HEK293 (cell line): ENCODE results near the gene ZNHIT1.

Experiments used
- CTCF ChIA-PET: fragments of 350-600 bp; formaldehyde crosslinking; extraction: SDS; loops from one replicate; lab custom pipeline; 2021; ENCODE audit warnings: antibody characterized with exemption; lab: Yijun Ruan, JAX
- POLR2A ChIA-PET: fragments of 300-600 bp; formaldehyde crosslinking; extraction: SDS; loops from one replicate; lab custom pipeline; 2020; ENCODE audit warnings: antibody characterized with exemption, inconsistent platforms; lab: Yijun Ruan, JAX
- H3K27ac ChIP-seq: fragments of 200-500 bp; sonication (Bioruptor generic); 2 replicates; pipeline ENCODE4 v1.5.1; 2014; ENCODE audit warnings: low read depth, low read length, control low read depth, inconsistent platforms; ENCODE audit errors: extremely low read depth
- H3K36me3 ChIP-seq, 2 experiments: fragments of 200-500 bp in 1 of 2; sonication (Bioruptor generic) in 1 of 2; 1 replicate in 1 of 2; 2 replicates in 1 of 2; pipeline ENCODE4 v1.5.1; 2014 to 2017; ENCODE audit warnings: inconsistent platforms in 2 of 2, low read length in 2 of 2; ENCODE audit not compliant: control insufficient read depth in 2 of 2, insufficient read depth in 1 of 2
- H3K4me1 ChIP-seq: fragments of 200-500 bp; sonication (Bioruptor generic); 2 replicates; pipeline ENCODE4 v1.5.1; 2014; ENCODE audit warnings: mild to moderate bottlenecking, low read length, inconsistent platforms; ENCODE audit not compliant: control insufficient read depth, insufficient read depth
- H3K4me3 ChIP-seq: 2 replicates; pipeline ENCODE4 v1.5.1; 2011; ENCODE audit warnings: low read depth, mild to moderate bottlenecking, control low read depth, low read length, moderate library complexity
- H3K9me3 ChIP-seq: fragments of 200-500 bp; sonication (Bioruptor generic); 2 replicates; pipeline ENCODE4 v1.5.1; 2014; ENCODE audit warnings: low read depth, low read length, inconsistent platforms; ENCODE audit not compliant: control insufficient read depth, insufficient read depth
- GLIS2 ChIP-seq: fragments of 450-650 bp; formaldehyde crosslinking; IDR thresholded peaks from 2 replicates; pipeline ENCODE4 v1.5.1; 2016; ENCODE audit warnings: missing biosample characterization, missing genetic modification characterization
- KLF9 ChIP-seq: fragments of 450-650 bp; formaldehyde crosslinking; IDR thresholded peaks from 2 replicates; pipeline ENCODE4 v1.5.1; 2016; ENCODE audit warnings: missing biosample characterization, missing genetic modification characterization, low read depth
- SP2 ChIP-seq: fragments of 450-650 bp; formaldehyde crosslinking; IDR thresholded peaks from 2 replicates; pipeline ENCODE4 v1.5.1; 2016; ENCODE audit warnings: missing biosample characterization, missing genetic modification characterization
- SP3 ChIP-seq: fragments of 450-650 bp; formaldehyde crosslinking; IDR thresholded peaks from 2 replicates; pipeline ENCODE4 v1.5.1; 2016; ENCODE audit warnings: missing biosample characterization, missing genetic modification characterization
- ZBTB21 ChIP-seq: fragments of 450-650 bp; formaldehyde crosslinking; IDR thresholded peaks from 2 replicates; pipeline ENCODE4 v1.5.1; 2017; ENCODE audit warnings: missing biosample characterization, missing genetic modification characterization
- ZBTB7A ChIP-seq: fragments of 450-650 bp; formaldehyde crosslinking; IDR thresholded peaks from 2 replicates; pipeline ENCODE4 v1.5.1; 2016; ENCODE audit warnings: low read depth, missing biosample characterization, missing genetic modification characterization
- ZFP3 ChIP-seq: fragments of 450-650 bp; formaldehyde crosslinking; IDR thresholded peaks from 2 replicates; pipeline ENCODE4 v1.5.1; 2016; ENCODE audit warnings: low read depth, missing biosample characterization, missing genetic modification characterization
- ZNF112 ChIP-seq: fragments of 450-650 bp; formaldehyde crosslinking; IDR thresholded peaks from 2 replicates; pipeline ENCODE4 v1.5.0; 2017; ENCODE audit warnings: missing biosample characterization, missing genetic modification characterization
- ZNF184 ChIP-seq: fragments of 450-650 bp; IDR thresholded peaks from 2 replicates; pipeline ENCODE4 v1.5.1; 2018; ENCODE audit warnings: missing biosample characterization, mild to moderate bottlenecking, missing genetic modification characterization
- ZNF324 ChIP-seq: fragments of 450-650 bp; formaldehyde crosslinking; IDR thresholded peaks from 2 replicates; pipeline ENCODE4 v1.5.1; 2016; ENCODE audit warnings: missing biosample characterization, missing genetic modification characterization
- ZNF335 ChIP-seq: fragments of 450-650 bp; formaldehyde crosslinking; conservative IDR thresholded peaks from 2 replicates; pipeline ENCODE4 v1.5.1; 2016; ENCODE audit warnings: missing biosample characterization, missing genetic modification characterization
- ZNF341 ChIP-seq: fragments of 450-650 bp; formaldehyde crosslinking; IDR thresholded peaks from 2 replicates; pipeline ENCODE4; 2016; ENCODE audit warnings: low read depth, missing biosample characterization, missing genetic modification characterization
- ZNF354C ChIP-seq: fragments of 450-650 bp; formaldehyde crosslinking; IDR thresholded peaks from 2 replicates; pipeline ENCODE4 v1.5.1; 2016; ENCODE audit warnings: missing biosample characterization, missing genetic modification characterization, low read depth, borderline replicate concordance
- ZNF394 ChIP-seq: fragments of 450-650 bp; formaldehyde crosslinking; IDR thresholded peaks from 2 replicates; pipeline ENCODE4 v1.5.1; 2016; ENCODE audit warnings: missing biosample characterization, missing genetic modification characterization, mild to moderate bottlenecking, moderate library complexity, borderline replicate concordance
- ZNF610 ChIP-seq: fragments of 450-650 bp; formaldehyde crosslinking; IDR thresholded peaks from 2 replicates; pipeline ENCODE4 v1.5.1; 2016; ENCODE audit warnings: missing biosample characterization, missing genetic modification characterization, borderline replicate concordance
- ZNF629 ChIP-seq: fragments of 450-650 bp; formaldehyde crosslinking; IDR thresholded peaks from 2 replicates; pipeline ENCODE4 v1.5.1; 2017; ENCODE audit warnings: missing biosample characterization, missing genetic modification characterization
- ZNF777 ChIP-seq: fragments of 450-650 bp; formaldehyde crosslinking; IDR thresholded peaks from 2 replicates; pipeline ENCODE4 v1.5.1; 2017; ENCODE audit warnings: missing biosample characterization, missing genetic modification characterization, borderline replicate concordance
- TF ChIP-seq, protein P1 (sequence below): fragments of 450-650 bp; formaldehyde crosslinking; IDR thresholded peaks from 2 replicates; pipeline ENCODE4; 2016; ENCODE audit warnings: missing biosample characterization, missing genetic modification characterization
- TF ChIP-seq, protein P2 (sequence below): fragments of 450-650 bp; formaldehyde crosslinking; IDR thresholded peaks from 2 replicates; pipeline ENCODE4 v1.5.1; 2017; ENCODE audit warnings: missing biosample characterization, missing genetic modification characterization
- TF ChIP-seq, protein P3 (sequence below): fragments of 450-650 bp; formaldehyde crosslinking; conservative IDR thresholded peaks from 2 replicates; pipeline ENCODE4 v1.5.1; 2016; ENCODE audit warnings: low read depth, missing biosample characterization, missing genetic modification characterization
- TF ChIP-seq, protein P4 (sequence below): fragments of 450-650 bp; formaldehyde crosslinking; IDR thresholded peaks from 2 replicates; pipeline ENCODE4 v1.5.1; 2016; ENCODE audit warnings: missing biosample characterization, missing genetic modification characterization
- TF ChIP-seq, protein P5 (sequence below): fragments of 450-650 bp; formaldehyde crosslinking; IDR thresholded peaks from 2 replicates; pipeline ENCODE4 v1.5.1; 2016; ENCODE audit warnings: missing biosample characterization, missing genetic modification characterization

The ZNHIT1 gene

DNA sequence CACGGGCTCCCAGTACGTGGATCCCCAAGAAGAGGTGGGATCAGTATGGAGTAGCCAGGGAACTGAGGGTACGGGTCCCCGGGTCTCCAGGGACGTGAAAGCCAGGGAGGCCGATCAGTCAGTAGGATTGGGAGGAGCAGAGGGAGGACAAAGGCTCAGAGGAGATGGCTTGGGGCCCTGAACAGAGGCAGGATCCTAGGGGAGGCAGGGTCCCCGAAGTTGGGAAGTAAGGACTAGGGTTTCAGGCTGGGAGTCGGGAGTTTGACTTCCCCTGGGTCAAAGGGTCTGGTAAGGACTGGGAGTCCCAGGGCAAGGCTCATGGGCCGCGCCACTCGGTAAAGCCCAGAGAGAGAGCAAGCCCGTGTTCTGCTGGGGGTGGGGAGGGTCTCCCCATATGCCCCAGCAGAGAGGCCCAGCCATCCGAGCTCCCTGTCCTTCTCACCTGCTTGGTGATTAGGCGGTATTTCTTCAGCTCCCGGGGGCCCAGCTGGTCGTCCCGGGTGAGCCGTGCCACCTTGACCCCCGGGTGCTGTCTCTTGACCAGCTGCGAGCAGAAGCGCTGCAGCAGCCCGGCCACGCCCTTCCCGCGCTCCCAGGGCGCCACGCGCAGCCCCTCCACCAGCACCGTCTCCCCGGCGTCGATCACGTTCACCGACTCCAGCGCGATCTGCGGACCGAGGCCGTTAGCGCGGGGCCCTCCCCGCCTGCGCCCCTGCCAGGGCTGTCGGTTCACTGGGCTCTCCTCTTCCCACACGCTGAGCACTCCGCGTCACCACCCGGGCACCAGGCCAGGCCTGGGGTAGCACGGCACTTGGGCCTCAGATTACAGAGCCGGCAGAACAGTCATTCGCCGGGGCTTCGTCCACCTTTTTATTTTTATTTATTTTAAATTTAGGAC is 44.9 kb upstream of the ZNHIT1 start (continued):
- TF ChIP-seq ZBTB7A (tag by site-specific recombination) (peak; percentile 95; the same call in 1 of the 2 replicates), ZBTB21 (tag by site-specific recombination) (no peak)

DNA sequence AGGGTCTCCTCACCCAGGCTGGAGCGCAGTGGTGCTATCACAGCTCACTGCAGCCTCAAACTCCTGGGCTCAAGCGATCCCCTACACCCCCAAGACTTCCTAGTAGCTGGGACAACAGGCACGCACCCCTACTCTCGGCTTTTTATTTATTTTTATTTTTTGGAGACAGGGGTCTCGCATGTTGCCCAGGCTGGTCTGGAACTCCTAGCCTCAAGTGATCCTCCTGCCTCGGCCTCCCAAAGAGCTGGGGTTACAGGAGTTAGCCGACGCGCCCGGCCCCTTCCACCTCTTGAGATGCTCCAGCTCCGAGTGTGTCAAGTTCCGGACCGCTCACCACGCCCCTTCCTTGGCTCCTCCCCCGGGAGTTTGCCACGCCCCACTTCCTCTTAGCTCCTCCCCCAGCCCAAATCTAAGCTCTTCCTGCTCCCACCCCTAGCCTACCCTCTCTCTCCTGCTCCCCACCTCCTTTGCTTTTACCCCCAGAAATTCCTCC is 44.2 kb upstream of the ZNHIT1 start:
- peaks cover 7% of the 10 kb centered on the region; the same call in 1 of the 2 replicates for H3K4me1 ChIP-seq
- POLR2A ChIA-PET = interaction anchor here (0.6 to 1.7 kb wide), 5 partner anchors 9 to 292 kb away, joined by 3 to 5 read pairs (median 4); partner anchors contain the start of genes PLOD3 and ZNHIT1
- CTCF ChIA-PET = interaction anchor here (0.5 to 2.1 kb wide), 11 partner anchors 8 to 329 kb away, joined by 3 to 21 read pairs (median 5); partner anchors contain the start of genes CLDN15 and VGF
- H3K9me3 ChIP-seq = no peaks in the 10 kb centered on the region
- no peak overlapping the region for H3K27ac ChIP-seq
- no peak overlapping the region for H3K4me3 ChIP-seq
- no peaks in the 10 kb centered on the region for H3K36me3 ChIP-seq
- peak; percentile 91 for TF ChIP-seq KLF9
- no peak for TF ChIP-seq GLIS2 (tag by site-specific recombination)
- 0 out of 2 replicates have a peak, but pooled peaks have one; percentile 17 for TF ChIP-seq ZNF354C
- peak; percentile 84 for TF ChIP-seq ZNF341
- TF ChIP-seq, protein P1, sequence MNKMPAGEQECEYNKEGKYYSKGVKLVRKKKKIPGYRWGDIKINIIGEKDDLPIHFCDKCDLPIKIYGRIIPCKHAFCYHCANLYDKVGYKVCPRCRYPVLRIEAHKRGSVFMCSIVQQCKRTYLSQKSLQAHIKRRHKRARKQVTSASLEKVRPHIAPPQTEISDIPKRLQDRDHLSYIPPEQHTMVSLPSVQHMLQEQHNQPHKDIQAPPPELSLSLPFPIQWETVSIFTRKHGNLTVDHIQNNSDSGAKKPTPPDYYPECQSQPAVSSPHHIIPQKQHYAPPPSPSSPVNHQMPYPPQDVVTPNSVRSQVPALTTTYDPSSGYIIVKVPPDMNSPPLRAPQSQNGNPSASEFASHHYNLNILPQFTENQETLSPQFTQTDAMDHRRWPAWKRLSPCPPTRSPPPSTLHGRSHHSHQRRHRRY (tag by site-specific recombination) = no peak
- no peak for TF ChIP-seq ZNF777 (tag by site-specific recombination)
- TF ChIP-seq, protein P2, sequence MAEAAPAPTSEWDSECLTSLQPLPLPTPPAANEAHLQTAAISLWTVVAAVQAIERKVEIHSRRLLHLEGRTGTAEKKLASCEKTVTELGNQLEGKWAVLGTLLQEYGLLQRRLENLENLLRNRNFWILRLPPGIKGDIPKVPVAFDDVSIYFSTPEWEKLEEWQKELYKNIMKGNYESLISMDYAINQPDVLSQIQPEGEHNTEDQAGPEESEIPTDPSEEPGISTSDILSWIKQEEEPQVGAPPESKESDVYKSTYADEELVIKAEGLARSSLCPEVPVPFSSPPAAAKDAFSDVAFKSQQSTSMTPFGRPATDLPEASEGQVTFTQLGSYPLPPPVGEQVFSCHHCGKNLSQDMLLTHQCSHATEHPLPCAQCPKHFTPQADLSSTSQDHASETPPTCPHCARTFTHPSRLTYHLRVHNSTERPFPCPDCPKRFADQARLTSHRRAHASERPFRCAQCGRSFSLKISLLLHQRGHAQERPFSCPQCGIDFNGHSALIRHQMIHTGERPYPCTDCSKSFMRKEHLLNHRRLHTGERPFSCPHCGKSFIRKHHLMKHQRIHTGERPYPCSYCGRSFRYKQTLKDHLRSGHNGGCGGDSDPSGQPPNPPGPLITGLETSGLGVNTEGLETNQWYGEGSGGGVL (tag by site-specific recombination) = peak; percentile 69
- peak; percentile 53 for TF ChIP-seq ZNF629
- TF ChIP-seq ZNF324 (tag by site-specific recombination) = peak; percentile 80; the same call in 1 of the 2 replicates
- TF ChIP-seq ZNF335 (tag by site-specific recombination) = peak; percentile 84
- TF ChIP-seq ZNF394 = 0 out of 2 replicates have a peak, but pooled peaks have one; percentile 33
- 0 out of 2 replicates have a peak, but pooled peaks have one; percentile 61 for TF ChIP-seq ZNF184 (tag by site-specific recombination)
- TF ChIP-seq SP3 (tag by site-specific recombination) = peak; percentile 91
- TF ChIP-seq, protein P3, sequence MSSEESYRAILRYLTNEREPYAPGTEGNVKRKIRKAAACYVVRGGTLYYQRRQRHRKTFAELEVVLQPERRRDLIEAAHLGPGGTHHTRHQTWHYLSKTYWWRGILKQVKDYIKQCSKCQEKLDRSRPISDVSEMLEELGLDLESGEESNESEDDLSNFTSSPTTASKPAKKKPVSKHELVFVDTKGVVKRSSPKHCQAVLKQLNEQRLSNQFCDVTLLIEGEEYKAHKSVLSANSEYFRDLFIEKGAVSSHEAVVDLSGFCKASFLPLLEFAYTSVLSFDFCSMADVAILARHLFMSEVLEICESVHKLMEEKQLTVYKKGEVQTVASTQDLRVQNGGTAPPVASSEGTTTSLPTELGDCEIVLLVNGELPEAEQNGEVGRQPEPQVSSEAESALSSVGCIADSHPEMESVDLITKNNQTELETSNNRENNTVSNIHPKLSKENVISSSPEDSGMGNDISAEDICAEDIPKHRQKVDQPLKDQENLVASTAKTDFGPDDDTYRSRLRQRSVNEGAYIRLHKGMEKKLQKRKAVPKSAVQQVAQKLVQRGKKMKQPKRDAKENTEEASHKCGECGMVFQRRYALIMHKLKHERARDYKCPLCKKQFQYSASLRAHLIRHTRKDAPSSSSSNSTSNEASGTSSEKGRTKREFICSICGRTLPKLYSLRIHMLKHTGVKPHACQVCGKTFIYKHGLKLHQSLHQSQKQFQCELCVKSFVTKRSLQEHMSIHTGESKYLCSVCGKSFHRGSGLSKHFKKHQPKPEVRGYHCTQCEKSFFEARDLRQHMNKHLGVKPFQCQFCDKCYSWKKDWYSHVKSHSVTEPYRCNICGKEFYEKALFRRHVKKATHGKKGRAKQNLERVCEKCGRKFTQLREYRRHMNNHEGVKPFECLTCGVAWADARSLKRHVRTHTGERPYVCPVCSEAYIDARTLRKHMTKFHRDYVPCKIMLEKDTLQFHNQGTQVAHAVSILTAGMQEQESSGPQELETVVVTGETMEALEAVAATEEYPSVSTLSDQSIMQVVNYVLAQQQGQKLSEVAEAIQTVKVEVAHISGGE (tag by site-specific recombination) = peak; percentile 37; the same call in 1 of the 2 replicates
- TF ChIP-seq ZNF112 (tag by site-specific recombination) = no peak
- TF ChIP-seq, protein P4, sequence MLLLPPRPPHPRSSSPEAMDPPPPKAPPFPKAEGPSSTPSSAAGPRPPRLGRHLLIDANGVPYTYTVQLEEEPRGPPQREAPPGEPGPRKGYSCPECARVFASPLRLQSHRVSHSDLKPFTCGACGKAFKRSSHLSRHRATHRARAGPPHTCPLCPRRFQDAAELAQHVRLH (tag by site-specific recombination) = peak; percentile 29; the same call in 1 of the 2 replicates
- TF ChIP-seq SP2 (tag by site-specific recombination) = peak; percentile 59
- TF ChIP-seq, protein P5, sequence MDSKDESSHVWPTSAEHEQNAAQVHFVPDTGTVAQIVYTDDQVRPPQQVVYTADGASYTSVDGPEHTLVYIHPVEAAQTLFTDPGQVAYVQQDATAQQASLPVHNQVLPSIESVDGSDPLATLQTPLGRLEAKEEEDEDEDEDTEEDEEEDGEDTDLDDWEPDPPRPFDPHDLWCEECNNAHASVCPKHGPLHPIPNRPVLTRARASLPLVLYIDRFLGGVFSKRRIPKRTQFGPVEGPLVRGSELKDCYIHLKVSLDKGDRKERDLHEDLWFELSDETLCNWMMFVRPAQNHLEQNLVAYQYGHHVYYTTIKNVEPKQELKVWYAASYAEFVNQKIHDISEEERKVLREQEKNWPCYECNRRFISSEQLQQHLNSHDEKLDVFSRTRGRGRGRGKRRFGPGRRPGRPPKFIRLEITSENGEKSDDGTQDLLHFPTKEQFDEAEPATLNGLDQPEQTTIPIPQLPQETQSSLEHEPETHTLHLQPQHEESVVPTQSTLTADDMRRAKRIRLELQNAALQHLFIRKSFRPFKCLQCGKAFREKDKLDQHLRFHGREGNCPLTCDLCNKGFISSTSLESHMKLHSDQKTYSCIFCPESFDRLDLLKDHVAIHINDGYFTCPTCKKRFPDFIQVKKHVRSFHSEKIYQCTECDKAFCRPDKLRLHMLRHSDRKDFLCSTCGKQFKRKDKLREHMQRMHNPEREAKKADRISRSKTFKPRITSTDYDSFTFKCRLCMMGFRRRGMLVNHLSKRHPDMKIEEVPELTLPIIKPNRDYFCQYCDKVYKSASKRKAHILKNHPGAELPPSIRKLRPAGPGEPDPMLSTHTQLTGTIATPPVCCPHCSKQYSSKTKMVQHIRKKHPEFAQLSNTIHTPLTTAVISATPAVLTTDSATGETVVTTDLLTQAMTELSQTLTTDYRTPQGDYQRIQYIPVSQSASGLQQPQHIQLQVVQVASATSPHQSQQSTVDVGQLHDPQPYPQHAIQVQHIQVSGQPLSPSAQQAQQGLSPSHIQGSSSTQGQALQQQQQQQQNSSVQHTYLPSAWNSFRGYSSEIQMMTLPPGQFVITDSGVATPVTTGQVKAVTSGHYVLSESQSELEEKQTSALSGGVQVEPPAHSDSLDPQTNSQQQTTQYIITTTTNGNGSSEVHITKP (tag by site-specific recombination) = peak; percentile 63; the same call in 1 of the 2 replicates
- peak; percentile 35; the same call in 1 of the 2 replicates for TF ChIP-seq ZNF610
- peak; percentile 64; the same call in 1 of the 2 replicates for TF ChIP-seq ZFP3 (tag by site-specific recombination)
